ENCODE results near the gene GOLGA1. TPM values are rescaled to one million over a fixed set of nuclear protein-coding genes. Genes with fewer than 3 reads are reported as not detected.

The GOLGA1 gene
- total and polyA plus RNA-seq, 9 of the 15 experiments (the other 6 are each of a cell fraction or from before 2014, with no cell fraction given): 2.9 to 15.9 (median 8.5) TPM

DNA sequence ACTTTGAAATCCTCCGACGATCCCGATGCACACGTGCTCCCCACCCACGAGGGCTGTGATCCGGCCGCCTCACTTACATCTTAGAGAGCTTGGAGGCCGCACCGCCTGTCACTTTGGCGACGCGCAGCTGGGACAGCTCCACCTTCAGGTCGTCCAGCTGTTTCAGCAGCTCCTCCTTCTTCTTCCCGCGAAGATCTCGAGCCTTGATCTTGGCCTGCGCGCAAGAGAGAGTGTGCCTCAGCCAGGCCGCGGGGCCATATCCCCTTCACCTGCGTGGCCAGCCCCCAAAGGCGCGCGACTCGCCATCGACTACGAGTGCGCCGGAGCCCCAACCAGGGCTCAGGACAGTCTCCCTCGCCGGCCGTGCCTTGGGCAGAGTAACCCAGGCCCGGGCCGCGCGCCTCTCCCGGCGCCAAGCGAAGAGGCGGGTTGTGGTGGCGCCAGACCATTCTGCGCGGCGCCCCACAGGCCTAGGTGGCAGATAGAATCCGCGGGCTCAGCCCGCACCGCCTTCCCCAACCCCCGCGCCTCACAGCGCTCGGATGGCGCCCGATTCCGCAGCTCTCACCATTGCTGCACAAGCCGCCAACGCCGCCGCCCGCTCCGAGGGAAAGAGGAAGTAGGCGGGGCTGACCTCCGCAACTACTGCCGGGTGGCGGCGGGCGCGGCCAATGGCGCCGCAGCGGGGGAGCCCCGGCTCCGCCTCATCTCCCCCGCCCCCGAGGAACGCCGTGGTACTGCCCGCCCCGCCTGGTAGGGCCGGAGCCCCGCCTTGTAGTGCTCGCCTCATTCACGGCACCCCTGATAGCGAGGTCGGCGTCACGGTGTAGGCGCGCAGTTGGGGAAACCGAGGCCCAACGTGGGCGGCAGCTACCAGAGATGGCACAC, 79.3 kb downstream of the GOLGA1 start, which contains the start of the genes ARPC5L and RPL35 (continued):
- no peak for TF ChIP-seq ZBTB12 (CRISPR knock-in tag; IDR thresholded peaks at IDR 0.05)

- H3K4me2 ChIP-seq (ENCODE audit: insufficient read depth, low read length): peak overlapping the region; percentile 98
- no peaks in the 10 kb centered on the region; the same call in 1 of the 2 replicates for H3K9me3 ChIP-seq (replicated peaks; ENCODE audit: control insufficient read depth, insufficient read depth, low read depth, low read length)
- peaks cover 51% of the 10 kb centered on the region for H4K20me1 ChIP-seq (replicated peaks; ENCODE audit: control insufficient read depth, insufficient read depth, low read length)
- H3K9ac ChIP-seq (ENCODE audit: insufficient read depth in 1 of 2, low read depth in 2 of 2, low read length in 2 of 2): peak overlapping the region; percentile 97 to 100
- FAIRE-seq: peak; percentile 54
- 2% methylated on average over 12 of the region's 12 CpGs for WGBS (ENCODE audit: insufficient coverage, low coverage, missing lambda C conversion rate)
- BruUV-seq (replicated peaks): no TSS peak
- H3K27ac ChIP-seq (ENCODE audit: extremely low read depth, low read depth, low read length): peak overlapping the region; percentile 94
- peak overlapping the region; percentile 99 for H3K4me3 ChIP-seq
- DNase-seq (ENCODE audit: extremely low read depth in 1 of 4, low spot score in 3 of 4): peak in 1 of 4 experiments; percentile 50
- intact Hi-C loops (cut with micrococcal nuclease): no loop called here
- peaks cover 15% of the 10 kb centered on the region for H3K9me1 ChIP-seq (ENCODE audit: control insufficient read depth, insufficient read depth, low read length)
- no peak overlapping the region for H2AFZ ChIP-seq (ENCODE audit: low read depth, low read length)
- peaks cover 59% of the 10 kb centered on the region for H3K79me2 ChIP-seq (ENCODE audit: control insufficient read depth, insufficient read depth, low read length)
- ChIA-PET CTCF (ENCODE audit: low intra/inter-chr PET ratio) (interaction anchor here (1.1 kb wide), 1 partner anchor 149 kb away, joined by 3 read pairs; no protein-coding TSS in a partner anchor), POLR2A (interaction anchor here (0.6 to 2.9 kb wide), 18 partner anchors 9 to 413 kb away, joined by 3 to 39 read pairs (median 6); partner anchors contain the start of genes NR6A1 and WDR38)
- in situ Hi-C loops (cut with MboI): loop anchor here (10.0 kb wide), 1 partner anchor 284 kb away; the partner anchor contains the start of gene SCAI
- ATAC-seq: no peak
- peaks cover 59% of the 10 kb centered on the region for H3K36me3 ChIP-seq (ENCODE audit: control insufficient read depth, insufficient read depth, low read length)
- no peaks in the 10 kb centered on the region for H3K27me3 ChIP-seq (ENCODE audit: control insufficient read depth in 2 of 2, insufficient read depth in 2 of 2, low read length in 2 of 2)
- H3K4me1 ChIP-seq (replicated peaks in 1 of 2; ENCODE audit: control insufficient read depth in 2 of 2, insufficient read depth in 2 of 2, low read length in 2 of 2): peaks cover 22 to 47% of the 10 kb centered on the region in 2 experiments
- TF ChIP-seq CBX3 (IDR thresholded peaks at IDR 0.05; ENCODE audit: borderline replicate concordance in 1 of 2, low read length in 2 of 2) (no peak), POLR3G (IDR thresholded peaks at IDR 0.05; ENCODE audit: extremely low read depth, insufficient read length, insufficient replicate concordance) (no peak), ZNF282 (CRISPR knock-in tag; IDR thresholded peaks at IDR 0.05) (peak; percentile 81; the same call in 1 of the 2 replicates), ZNF408 (CRISPR knock-in tag; IDR thresholded peaks at IDR 0.05; ENCODE audit: low read depth) (no peak), PTBP1 (IDR thresholded peaks at IDR 0.05; ENCODE audit: low read depth, low read length) (0 out of 2 replicates have a peak, but pooled peaks have one; percentile 35), ZKSCAN3 (CRISPR knock-in tag; IDR thresholded peaks at IDR 0.05) (no peak), CHD1 (IDR thresholded peaks at IDR 0.05; ENCODE audit: low read length) (peak; percentile 83), NEUROD1 (IDR thresholded peaks at IDR 0.05; ENCODE audit: borderline replicate concordance, low read depth, low read length, partially characterized antibody) (no peak), JUND (IDR thresholded peaks at IDR 0.05; ENCODE audit: borderline replicate concordance, low read depth, low read length) (no peak), JUND (tag; IDR thresholded peaks at IDR 0.05; ENCODE audit: borderline replicate concordance, low read depth, low read length) (no peak), MAFF (IDR thresholded peaks at IDR 0.05; ENCODE audit: low read length) (no peak), POLR2AphosphoS5 (IDR thresholded peaks at IDR 0.05; ENCODE audit: control insufficient read depth, insufficient read depth, low read depth, low read length) (0 out of 2 replicates have a peak, but pooled peaks have one; percentile 6)
- TF ChIP-seq, protein P1, sequence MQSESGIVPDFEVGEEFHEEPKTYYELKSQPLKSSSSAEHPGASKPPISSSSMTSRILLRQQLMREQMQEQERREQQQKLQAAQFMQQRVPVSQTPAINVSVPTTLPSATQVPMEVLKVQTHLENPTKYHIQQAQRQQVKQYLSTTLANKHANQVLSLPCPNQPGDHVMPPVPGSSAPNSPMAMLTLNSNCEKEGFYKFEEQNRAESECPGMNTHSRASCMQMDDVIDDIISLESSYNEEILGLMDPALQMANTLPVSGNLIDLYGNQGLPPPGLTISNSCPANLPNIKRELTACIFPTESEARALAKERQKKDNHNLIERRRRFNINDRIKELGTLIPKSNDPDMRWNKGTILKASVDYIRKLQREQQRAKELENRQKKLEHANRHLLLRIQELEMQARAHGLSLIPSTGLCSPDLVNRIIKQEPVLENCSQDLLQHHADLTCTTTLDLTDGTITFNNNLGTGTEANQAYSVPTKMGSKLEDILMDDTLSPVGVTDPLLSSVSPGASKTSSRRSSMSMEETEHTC (IDR thresholded peaks at IDR 0.05): 0 out of 2 replicates have a peak, but pooled peaks have one; percentile 5
Measured at GRCh38 chr9:124860582-124861341, 80.1 kb downstream of the GOLGA1 start.
